Activated naive CD8-positive, alpha-beta T cell (primary cell): ENCODE measurements around the gene PTEN.

Experiments used
- H3K27ac Mint-ChIP-seq: one replicate; pipeline ENCODE4 v1.8.0; 2021; ENCODE audit warnings: mixed read lengths
- H3K27me3 Mint-ChIP-seq: one replicate; pipeline ENCODE4 v1.8.0; 2021; ENCODE audit warnings: mixed read lengths
- H3K36me3 Mint-ChIP-seq: one replicate; pipeline ENCODE4 v1.8.0; 2021; ENCODE audit warnings: mixed read lengths
- H3K4me1 Mint-ChIP-seq: one replicate; pipeline ENCODE4 v1.8.0; 2021; ENCODE audit warnings: low read depth, mixed read lengths
- H3K4me3 Mint-ChIP-seq: one replicate; pipeline ENCODE4 v1.8.0; 2021; ENCODE audit warnings: mild to moderate bottlenecking, mixed read lengths
- H3K9me3 Mint-ChIP-seq: one replicate; pipeline ENCODE4 v1.8.0; 2021; ENCODE audit warnings: low read depth, mixed read lengths

The PTEN gene

GRCh38 chr10:87940210-87940609, 76.8 kb downstream of the PTEN start:
- Mint-ChIP-seq H3K4me1 (peaks cover 40% of the 10 kb centered on the region), H3K36me3 (peaks cover 21% of the 10 kb centered on the region), H3K9me3 (no peaks in the 10 kb centered on the region), H3K27ac (no peak overlapping the region), H3K4me3 (no peak overlapping the region), H3K27me3 (no peaks in the 10 kb centered on the region)

- Mint-ChIP-seq H3K27ac (no peak overlapping the region), H3K4me3 (no peak overlapping the region), H3K9me3 (no peaks in the 10 kb centered on the region), H3K36me3 (peaks cover 12% of the 10 kb centered on the region), H3K27me3 (no peaks in the 10 kb centered on the region), H3K4me1 (peaks cover 20% of the 10 kb centered on the region)
These were observed 79.6 kb downstream of the PTEN start for GRCh38 chr10:87942884-87943527.

GRCh38 chr10:87945984-87946383, 82.6 kb downstream of the PTEN start:
- Mint-ChIP-seq H3K27ac (no peak overlapping the region), H3K36me3 (peaks cover 6% of the 10 kb centered on the region), H3K4me3 (no peak overlapping the region)

GRCh38 chr10:87952612-87953011, 89.2 kb downstream of the PTEN start:
- H3K4me1 Mint-ChIP-seq, result peaks cover 22% of the 10 kb centered on the region
- H3K4me3 Mint-ChIP-seq, result no peak overlapping the region

More at GRCh38 chr10:87945984-87946383, 82.6 kb downstream of the PTEN start:
- Mint-ChIP-seq H3K4me1 (peaks cover 10% of the 10 kb centered on the region), H3K9me3 (no peaks in the 10 kb centered on the region), H3K27me3 (no peaks in the 10 kb centered on the region)

GRCh38 chr10:87956055-87956454, 92.6 kb downstream of the PTEN start:
- peaks cover 12% of the 10 kb centered on the region for H3K36me3 Mint-ChIP-seq
- H3K27ac Mint-ChIP-seq, result no peak overlapping the region
- H3K4me1 Mint-ChIP-seq, result peaks cover 25% of the 10 kb centered on the region
- H3K4me3 Mint-ChIP-seq, result no peak overlapping the region
- H3K9me3 Mint-ChIP-seq, result no peaks in the 10 kb centered on the region
- H3K27me3 Mint-ChIP-seq, result no peaks in the 10 kb centered on the region

More at GRCh38 chr10:87952612-87953011, 89.2 kb downstream of the PTEN start:
- no peak overlapping the region for H3K27ac Mint-ChIP-seq
- H3K36me3 Mint-ChIP-seq, result peaks cover 10% of the 10 kb centered on the region
- no peaks in the 10 kb centered on the region for H3K9me3 Mint-ChIP-seq
- H3K27me3 Mint-ChIP-seq, result no peaks in the 10 kb centered on the region

GRCh38 chr10:87957702-87958101, 94.3 kb downstream of the PTEN start:
- Mint-ChIP-seq H3K36me3 (peaks cover 10% of the 10 kb centered on the region), H3K9me3 (no peaks in the 10 kb centered on the region), H3K27ac (no peak overlapping the region), H3K4me3 (no peak overlapping the region), H3K27me3 (no peaks in the 10 kb centered on the region), H3K4me1 (peaks cover 25% of the 10 kb centered on the region)

- peaks cover 6% of the 10 kb centered on the region for H3K36me3 Mint-ChIP-seq
- H3K27ac Mint-ChIP-seq, result no peak overlapping the region
- H3K27me3 Mint-ChIP-seq, result no peaks in the 10 kb centered on the region
These were observed 96.8 kb downstream of the PTEN start for GRCh38 chr10:87960230-87960629.

GRCh38 chr10:87961314-87961713, 97.9 kb downstream of the PTEN start:
- Mint-ChIP-seq H3K36me3 (peaks cover 6% of the 10 kb centered on the region), H3K27me3 (no peaks in the 10 kb centered on the region), H3K4me1 (peaks cover 7% of the 10 kb centered on the region), H3K9me3 (no peaks in the 10 kb centered on the region), H3K27ac (peak overlapping the region; percentile 36), H3K4me3 (no peak overlapping the region)

More at GRCh38 chr10:87960230-87960629, 96.8 kb downstream of the PTEN start:
- Mint-ChIP-seq H3K4me3 (no peak overlapping the region), H3K4me1 (peaks cover 15% of the 10 kb centered on the region), H3K9me3 (no peaks in the 10 kb centered on the region)

GRCh38 chr10:87966459-87966858, 103.0 kb downstream of the PTEN start:
- Mint-ChIP-seq H3K4me3 (no peak overlapping the region), H3K9me3 (no peaks in the 10 kb centered on the region), H3K4me1 (peaks cover 3% of the 10 kb centered on the region), H3K36me3 (peaks cover 4% of the 10 kb centered on the region), H3K27me3 (no peaks in the 10 kb centered on the region), H3K27ac (no peak overlapping the region)

GRCh38 chr10:87973635-87974034, 110.2 kb downstream of the PTEN start:
- no peak overlapping the region for H3K27ac Mint-ChIP-seq
- H3K4me1 Mint-ChIP-seq, result peaks cover 11% of the 10 kb centered on the region
- no peaks in the 10 kb centered on the region for H3K27me3 Mint-ChIP-seq
- no peak overlapping the region for H3K4me3 Mint-ChIP-seq
- peaks cover 8% of the 10 kb centered on the region for H3K9me3 Mint-ChIP-seq
- no peaks in the 10 kb centered on the region for H3K36me3 Mint-ChIP-seq

- Mint-ChIP-seq H3K27me3 (no peaks in the 10 kb centered on the region), H3K4me3 (no peak overlapping the region), H3K4me1 (peaks cover 11% of the 10 kb centered on the region), H3K36me3 (no peaks in the 10 kb centered on the region), H3K27ac (no peak overlapping the region), H3K9me3 (peaks cover 8% of the 10 kb centered on the region)
These were observed 110.7 kb downstream of the PTEN start for GRCh38 chr10:87974130-87974529.

- Mint-ChIP-seq H3K36me3 (no peaks in the 10 kb centered on the region), H3K4me1 (peaks cover 11% of the 10 kb centered on the region), H3K27me3 (no peaks in the 10 kb centered on the region), H3K4me3 (no peak overlapping the region), H3K27ac (no peak overlapping the region), H3K9me3 (peaks cover 8% of the 10 kb centered on the region)
These were observed 111.3 kb downstream of the PTEN start for GRCh38 chr10:87974769-87975168.

GRCh38 chr10:87976101-87976743, 112.8 kb downstream of the PTEN start:
- H3K27ac Mint-ChIP-seq, result no peak overlapping the region
- no peaks in the 10 kb centered on the region for H3K36me3 Mint-ChIP-seq
- peaks cover 8% of the 10 kb centered on the region for H3K9me3 Mint-ChIP-seq
- peaks cover 10% of the 10 kb centered on the region for H3K4me1 Mint-ChIP-seq
- no peaks in the 10 kb centered on the region for H3K27me3 Mint-ChIP-seq
- no peak overlapping the region for H3K4me3 Mint-ChIP-seq

- Mint-ChIP-seq H3K36me3 (no peaks in the 10 kb centered on the region), H3K27me3 (no peaks in the 10 kb centered on the region), H3K4me3 (no peak overlapping the region), H3K9me3 (peaks cover 4% of the 10 kb centered on the region), H3K27ac (no peak overlapping the region), H3K4me1 (peaks cover 8% of the 10 kb centered on the region)
These were observed 114.7 kb downstream of the PTEN start for GRCh38 chr10:87978166-87978565.

- H3K9me3 Mint-ChIP-seq, result no peaks in the 10 kb centered on the region
- H3K4me1 Mint-ChIP-seq, result peaks cover 8% of the 10 kb centered on the region
- H3K36me3 Mint-ChIP-seq, result peaks cover 4% of the 10 kb centered on the region
- no peak overlapping the region for H3K4me3 Mint-ChIP-seq
- no peaks in the 10 kb centered on the region for H3K27me3 Mint-ChIP-seq
- H3K27ac Mint-ChIP-seq, result no peak overlapping the region
These were observed 116.4 kb downstream of the PTEN start for GRCh38 chr10:87979847-87980246.

GRCh38 chr10:87983716-87984115, 120.3 kb downstream of the PTEN start:
- peaks cover 6% of the 10 kb centered on the region for H3K36me3 Mint-ChIP-seq
- no peaks in the 10 kb centered on the region for H3K4me1 Mint-ChIP-seq
- no peak overlapping the region for H3K27ac Mint-ChIP-seq
- H3K4me3 Mint-ChIP-seq, result no peak overlapping the region
- H3K27me3 Mint-ChIP-seq, result no peaks in the 10 kb centered on the region
- no peaks in the 10 kb centered on the region for H3K9me3 Mint-ChIP-seq
